GM23248 (cell line): Measurements from ENCODE around the gene RPS6KB2.

Source experiments
- EZH2 ChIP-seq: fragments of 200-600 bp; sonication (generic); IDR thresholded peaks from 2 replicates; pipeline ENCODE4 v1.6.1; 2018; ENCODE audit warnings: antibody characterized with exemption, mild to moderate bottlenecking; ENCODE audit not compliant: insufficient read depth, poor library complexity, severe bottlenecking
- EZH2phosphoT487 ChIP-seq: fragments of 200-600 bp; sonication (generic); IDR thresholded peaks from 2 replicates; pipeline ENCODE4 v1.6.1; 2018; ENCODE audit warnings: antibody characterized with exemption, moderate library complexity, mild to moderate bottlenecking, low read depth; ENCODE audit not compliant: insufficient read depth

- TF ChIP-seq EZH2phosphoT487, result no peak
- no peak for TF ChIP-seq EZH2
Observed at GRCh38 chr11:67406969-67407687, 21.2 kb upstream of the RPS6KB2 start.
